Astrocyte of the cerebellum (primary cell): ENCODE measurements around the gene RAPGEF5.

Experiments
- DNase-seq: peaks from one replicate; pipeline ENCODE4 v3.0.0-alpha.2; 2011; ENCODE audit warnings: low read depth
- H3K4me3 ChIP-seq: 2 replicates; pipeline ENCODE4 v1.5.1; 2011; ENCODE audit warnings: mild to moderate bottlenecking, low read depth, low read length, moderate library complexity
- CTCF ChIP-seq: IDR thresholded peaks from 2 replicates; pipeline ENCODE4 v1.5.1; 2012; ENCODE audit warnings: low read length, low read depth, moderate library complexity, mild to moderate bottlenecking; ENCODE audit errors: missing control alignments
- in situ Hi-C: cut with HindIII; loops from 2 replicates; pipeline ENCODE4 v1.10.0; 2017; ENCODE audit warnings: low sequenced_read_pairs

RAPGEF5 gene

GRCh38 chr7:22300839-22301238, 56.1 kb downstream of the RAPGEF5 start:
- DNase-seq: no peak
- H3K4me3 ChIP-seq: no peak overlapping the region
- in situ Hi-C loops: no loop called here
- TF ChIP-seq CTCF: no peak

- no peak for DNase-seq
- TF ChIP-seq CTCF: peak; percentile 29
- no peak overlapping the region for H3K4me3 ChIP-seq
- in situ Hi-C loops: no loop called here
Observed at GRCh38 chr7:22296916-22297315, 60.0 kb downstream of the RAPGEF5 start.

- no peak for DNase-seq
- no peak overlapping the region for H3K4me3 ChIP-seq
- no peak for TF ChIP-seq CTCF
- in situ Hi-C loops: no loop called here
Observed at GRCh38 chr7:22296265-22296566, 60.7 kb downstream of the RAPGEF5 start.

GRCh38 chr7:22295402-22296264, 61.3 kb downstream of the RAPGEF5 start:
- DNase-seq: no peak
- H3K4me3 ChIP-seq: no peak overlapping the region
- peak; percentile 5 for TF ChIP-seq CTCF
- in situ Hi-C loops: no loop called here

GRCh38 chr7:22292531-22292930, 64.4 kb downstream of the RAPGEF5 start:
- no peak overlapping the region for H3K4me3 ChIP-seq
- no peak for TF ChIP-seq CTCF
- in situ Hi-C loops: no loop called here
- no peak for DNase-seq

- no peak overlapping the region for H3K4me3 ChIP-seq
- no peak for DNase-seq
- in situ Hi-C loops: no loop called here
- TF ChIP-seq CTCF: no peak
Observed at GRCh38 chr7:22291977-22292376, 65.0 kb downstream of the RAPGEF5 start.
